Keratinocyte (primary cell): ENCODE data around the gene WWC2.

Experiments
- EZH2 ChIP-seq: IDR thresholded peaks from one replicate; pipeline ENCODE4 v1.6.1; 2012; ENCODE audit warnings: inconsistent platforms, mild to moderate bottlenecking, low read length, moderate library complexity
- TF ChIP-seq, protein P1 (sequence below), 3 experiments: IDR thresholded peaks in 1 of 3; conservative IDR thresholded peaks in 1 of 3; optimal IDR thresholded peaks in 1 of 3; 2 replicates in 2 of 3; 3 replicates in 1 of 3; pipeline versions ENCODE3 to v1.5.1; 2011; ENCODE audit warnings: low read length in 3 of 3, mild to moderate bottlenecking in 3 of 3, moderate library complexity in 2 of 3, control low read depth in 1 of 3, inconsistent platforms in 1 of 3; ENCODE audit not compliant: insufficient read depth in 2 of 3; ENCODE audit errors: extremely low read depth in 1 of 3

DNA sequence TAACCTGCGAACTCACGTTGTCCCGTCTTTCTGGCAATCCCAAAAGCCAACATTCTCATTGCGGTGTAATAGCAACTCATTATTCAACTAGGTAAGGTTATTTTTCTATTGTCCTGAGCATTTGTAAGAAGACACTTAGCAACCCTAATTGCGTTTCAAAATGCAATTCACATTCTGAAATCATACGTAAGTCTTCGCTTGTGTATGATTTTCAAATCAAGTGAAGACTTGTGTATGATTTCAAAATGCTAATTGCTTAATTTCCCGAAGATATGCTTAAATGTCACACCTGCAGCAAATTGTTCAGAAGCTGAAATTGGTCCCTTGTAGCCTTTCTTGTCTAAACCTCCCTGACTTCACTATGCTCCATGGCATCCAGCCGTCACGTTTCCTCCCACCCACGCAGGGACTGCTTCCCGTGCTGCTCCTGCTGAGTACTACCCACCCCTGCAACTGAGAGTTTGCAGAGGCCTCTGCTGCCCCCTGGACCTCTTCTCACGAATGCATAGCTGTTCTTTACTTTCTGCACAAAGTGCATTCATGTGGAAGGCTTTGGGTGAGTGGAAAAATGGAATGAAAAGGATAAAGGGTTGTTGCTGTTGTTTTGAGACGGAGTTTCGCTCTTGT is 264.0 kb downstream of the WWC2 start:
- TF ChIP-seq, protein P1, sequence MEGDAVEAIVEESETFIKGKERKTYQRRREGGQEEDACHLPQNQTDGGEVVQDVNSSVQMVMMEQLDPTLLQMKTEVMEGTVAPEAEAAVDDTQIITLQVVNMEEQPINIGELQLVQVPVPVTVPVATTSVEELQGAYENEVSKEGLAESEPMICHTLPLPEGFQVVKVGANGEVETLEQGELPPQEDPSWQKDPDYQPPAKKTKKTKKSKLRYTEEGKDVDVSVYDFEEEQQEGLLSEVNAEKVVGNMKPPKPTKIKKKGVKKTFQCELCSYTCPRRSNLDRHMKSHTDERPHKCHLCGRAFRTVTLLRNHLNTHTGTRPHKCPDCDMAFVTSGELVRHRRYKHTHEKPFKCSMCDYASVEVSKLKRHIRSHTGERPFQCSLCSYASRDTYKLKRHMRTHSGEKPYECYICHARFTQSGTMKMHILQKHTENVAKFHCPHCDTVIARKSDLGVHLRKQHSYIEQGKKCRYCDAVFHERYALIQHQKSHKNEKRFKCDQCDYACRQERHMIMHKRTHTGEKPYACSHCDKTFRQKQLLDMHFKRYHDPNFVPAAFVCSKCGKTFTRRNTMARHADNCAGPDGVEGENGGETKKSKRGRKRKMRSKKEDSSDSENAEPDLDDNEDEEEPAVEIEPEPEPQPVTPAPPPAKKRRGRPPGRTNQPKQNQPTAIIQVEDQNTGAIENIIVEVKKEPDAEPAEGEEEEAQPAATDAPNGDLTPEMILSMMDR (optimal IDR thresholded peaks at IDR 0.05 in 1 of 3, IDR thresholded peaks at IDR 0.05 in 1 of 3, conservative IDR thresholded peaks at IDR 0.05 in 1 of 3; ENCODE audit: extremely low read depth in 1 of 3, insufficient read depth in 2 of 3, low read length in 3 of 3) = peak in 2 of 3 experiments; percentile 13 to 28
- no peak for TF ChIP-seq EZH2
